ENCODE data around the gene GAS6.

DNA sequence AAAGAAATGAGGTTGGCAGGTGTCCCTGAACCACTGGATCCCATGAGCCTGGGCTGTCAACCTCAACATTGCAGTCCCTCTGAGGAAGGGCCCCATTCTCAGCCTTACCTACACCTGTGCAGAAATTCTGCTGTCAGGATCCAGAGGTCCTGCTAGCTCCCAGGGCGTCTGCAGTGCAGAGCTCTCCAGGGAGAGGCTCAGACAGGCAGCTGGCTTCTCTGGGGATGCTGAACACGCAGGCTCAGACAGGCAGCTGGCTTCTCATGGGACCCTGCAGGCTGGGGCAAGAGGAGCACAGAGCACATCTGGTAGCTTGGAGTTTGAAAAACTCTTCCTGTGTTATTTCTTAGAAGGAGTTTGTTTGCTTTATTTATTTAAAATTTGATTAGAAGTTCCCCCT lies 53.9 kb downstream of the GAS6 start:
- no peak for TF ChIP-seq EZH2 (IDR thresholded peaks at IDR 0.05; ENCODE audit: borderline replicate concordance, insufficient read depth, low read depth, low read length, poor library complexity, severe bottlenecking)
- TF ChIP-seq, protein P1, sequence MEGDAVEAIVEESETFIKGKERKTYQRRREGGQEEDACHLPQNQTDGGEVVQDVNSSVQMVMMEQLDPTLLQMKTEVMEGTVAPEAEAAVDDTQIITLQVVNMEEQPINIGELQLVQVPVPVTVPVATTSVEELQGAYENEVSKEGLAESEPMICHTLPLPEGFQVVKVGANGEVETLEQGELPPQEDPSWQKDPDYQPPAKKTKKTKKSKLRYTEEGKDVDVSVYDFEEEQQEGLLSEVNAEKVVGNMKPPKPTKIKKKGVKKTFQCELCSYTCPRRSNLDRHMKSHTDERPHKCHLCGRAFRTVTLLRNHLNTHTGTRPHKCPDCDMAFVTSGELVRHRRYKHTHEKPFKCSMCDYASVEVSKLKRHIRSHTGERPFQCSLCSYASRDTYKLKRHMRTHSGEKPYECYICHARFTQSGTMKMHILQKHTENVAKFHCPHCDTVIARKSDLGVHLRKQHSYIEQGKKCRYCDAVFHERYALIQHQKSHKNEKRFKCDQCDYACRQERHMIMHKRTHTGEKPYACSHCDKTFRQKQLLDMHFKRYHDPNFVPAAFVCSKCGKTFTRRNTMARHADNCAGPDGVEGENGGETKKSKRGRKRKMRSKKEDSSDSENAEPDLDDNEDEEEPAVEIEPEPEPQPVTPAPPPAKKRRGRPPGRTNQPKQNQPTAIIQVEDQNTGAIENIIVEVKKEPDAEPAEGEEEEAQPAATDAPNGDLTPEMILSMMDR (IDR thresholded peaks at IDR 0.05), result no peak
